Kidney (tissue), 14 donors: ENCODE results near the gene CDX2. TPM values are rescaled to one million over a fixed set of nuclear protein-coding genes. Genes with fewer than 3 reads are reported as not detected.

Experiments
- DNase-seq, 5 donors: peaks; one replicate each; pipeline ENCODE4 v3.0.0-alpha.2; 2013 to 2020
- FAIRE-seq: peaks from 2 replicates; lab custom pipeline; 2012; peaks lifted over from hg19 to GRCh38; lab: Jason Lieb, UNC
- H3K27ac ChIP-seq, 2 donors: one replicate each; pipeline ENCODE4 v1.7.0; 2013; ENCODE audit warnings: low read depth in 2 of 2, low read length in 2 of 2, inconsistent platforms in 1 of 2
- H3K27me3 ChIP-seq: one replicate; pipeline ENCODE4 v1.7.1; 2013; ENCODE audit warnings: low read length, inconsistent platforms; ENCODE audit not compliant: control insufficient read depth, insufficient read depth
- H3K36me3 ChIP-seq, 3 donors: one replicate each; pipeline versions ENCODE4 v1.7.0 to v1.7.1; 2013; ENCODE audit warnings: low read length in 3 of 3, control low read depth in 1 of 3, inconsistent platforms in 1 of 3; ENCODE audit not compliant: insufficient read depth in 3 of 3, control insufficient read depth in 2 of 3
- H3K4me1 ChIP-seq, 3 donors: one replicate each; pipeline versions ENCODE4 v1.7.0 to v1.7.1; 2013; ENCODE audit warnings: low read length in 3 of 3, inconsistent platforms in 1 of 3, low read depth in 1 of 3; ENCODE audit not compliant: control insufficient read depth in 2 of 3, insufficient read depth in 2 of 3
- H3K4me3 ChIP-seq, 3 donors: one replicate each; pipeline versions ENCODE4 v1.7.0 to v1.8.1; 2013; ENCODE audit warnings: low read length in 3 of 3, control low read depth in 1 of 3, inconsistent platforms in 1 of 3
- H3K9ac ChIP-seq, 3 donors: one replicate each; pipeline versions ENCODE4 v1.7.0 to v1.7.1; 2013; ENCODE audit warnings: low read length in 3 of 3, control low read depth in 1 of 3, inconsistent platforms in 1 of 3
- H3K9me3 ChIP-seq, 3 donors: one replicate each; pipeline versions ENCODE4 v1.7.0 to v1.7.1; 2013; ENCODE audit warnings: low read length in 3 of 3, control low read depth in 1 of 3, inconsistent platforms in 1 of 3; ENCODE audit not compliant: control insufficient read depth in 2 of 3, insufficient read depth in 1 of 3
- CTCF ChIP-seq: IDR thresholded peaks from 3 replicates; pipeline ENCODE4 v1.5.1; 2012; ENCODE audit warnings: mild to moderate bottlenecking, moderate library complexity, borderline replicate concordance; ENCODE audit not compliant: insufficient read depth; ENCODE audit errors: extremely low read depth
- intact Hi-C: fragments of 100-400 bp; cut with DNase I; formaldehyde crosslinking; loops from one replicate; pipeline ENCODE4 v1.11.1; 2022
- polyA plus RNA-seq: library from polyadenylated mRNA; stranded (reverse); fragments of 350-450 nt; fragmentation: Illumina TruSeq; extraction: RNeasy Lipid Tissue Mini Kit (QIAGEN cat#74804); gene quantifications from one replicate; pipeline ENCODE4 v1.2.3, GENCODE V29; 2014; ENCODE audit warnings: low read depth, low replicate concordance; ENCODE audit not compliant: insufficient read depth
- total RNA-seq: library from RNA; stranded (reverse); fragmentation: NEBNext Ultra II Directional; extraction: Animal tissue kit (Norgen Biotek cat#: 25700); gene quantifications from one replicate; pipeline ENCODE4 v1.2.1, GENCODE V29; 2021
- donor health status: control.
- donor health status: control.
- donor health status: control.
- donor health status: control.
- donor health status: control.
- donor health status: DM: yes; HTN: yes; CAD: no.
- donor health status: Normal renal cell carcinoma (clear cell type).

The CDX2 gene
- total and polyA plus RNA-seq, 2 donors from 2014 or later = not detected

GRCh38 chr13:27913160-27913559 lies 56.0 kb downstream of the CDX2 start:
- H3K9me3 ChIP-seq = no peaks in the 10 kb centered on the region
- DNase-seq (no peak), FAIRE-seq (no peak)
- H3K27me3 ChIP-seq = peaks cover 41% of the 10 kb centered on the region
- no peak for TF ChIP-seq CTCF
- no peak overlapping the region for H3K4me3 ChIP-seq
- no peaks in the 10 kb centered on the region for H3K36me3 ChIP-seq
- peaks cover 0 to 2% (median 0%) of the 10 kb centered on the region in 3 donors for H3K4me1 ChIP-seq
- no peak overlapping the region for H3K9ac ChIP-seq
- intact Hi-C loops = no loop called here
- H3K27ac ChIP-seq = no peak overlapping the region

- no peak overlapping the region for H3K27ac ChIP-seq
- no peaks in the 10 kb centered on the region for H3K9me3 ChIP-seq
- DNase-seq = no peak
- H3K36me3 ChIP-seq = no peaks in the 10 kb centered on the region
- no peak overlapping the region for H3K9ac ChIP-seq
- no peak for FAIRE-seq
- no peak overlapping the region for H3K4me3 ChIP-seq
- intact Hi-C loops = no loop called here
- H3K27me3 ChIP-seq = peaks cover 34% of the 10 kb centered on the region
- no peak for TF ChIP-seq CTCF
- no peaks in the 10 kb centered on the region for H3K4me1 ChIP-seq
Measured at GRCh38 chr13:27911521-27911920, 57.6 kb downstream of the CDX2 start.

Other genes starting within 250 kb of the CDX2 start
- gene GSX1, start 176.8 kb downstream of the CDX2 start, total RNA-seq = not detected
- not detected for gene GSX1, start 176.8 kb downstream of the CDX2 start, polyA plus RNA-seq
- gene PDX1, start 49.3 kb downstream of the CDX2 start, total RNA-seq = not detected
- gene PDX1, start 49.3 kb downstream of the CDX2 start, polyA plus RNA-seq = not detected
- not detected for gene URAD, start 19.4 kb upstream of the CDX2 start, total RNA-seq
- not detected for gene URAD, start 19.4 kb upstream of the CDX2 start, polyA plus RNA-seq
- 2.9 TPM for gene FLT3, start 131.3 kb upstream of the CDX2 start, total RNA-seq
- gene FLT3, start 131.3 kb upstream of the CDX2 start, polyA plus RNA-seq = not detected
- 46.3 TPM for gene PAN3, start 169.2 kb upstream of the CDX2 start, total RNA-seq
- gene PAN3, start 169.2 kb upstream of the CDX2 start, polyA plus RNA-seq = 8.2 TPM